Activated CD4-positive, alpha-beta T cell treated with anti-CD3 and anti-CD28 coated beads, Interleukin-2, amount 50 U/mL, for 24 hours (primary cell): ENCODE data around the gene SLC8A2.
"Not testable (repeated sequence)": the region's sequence is repeated elsewhere in the genome, so short reads cannot be mapped to it uniquely, and the experiment has no call there.

Experiments
- DNase-seq, 2 donors: peaks; one replicate each; pipeline ENCODE4 v3.0.0-alpha.2; 2020; ENCODE audit warnings: low read depth in 1 of 2, low spot score in 1 of 2

SLC8A2 gene

DNA sequence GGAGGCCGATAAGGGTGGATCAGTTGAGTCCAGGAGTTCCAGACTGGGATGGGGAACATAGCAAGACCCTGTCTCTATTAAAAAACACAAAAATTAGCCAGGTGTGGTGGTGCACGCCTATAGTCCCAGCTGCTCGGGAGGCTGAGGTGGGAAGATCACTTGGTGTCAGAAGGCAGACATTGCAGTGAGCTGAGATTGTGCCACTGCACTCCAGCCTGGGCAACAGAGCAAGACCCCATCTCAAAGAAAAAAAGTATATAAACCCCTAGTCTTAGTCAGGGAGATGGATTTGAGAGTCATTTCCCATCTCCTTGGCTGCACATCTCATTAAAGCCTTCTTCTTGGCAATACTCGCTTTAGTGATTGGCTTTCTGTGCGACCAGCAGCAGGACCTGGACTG lies 87.8 kb downstream of the SLC8A2 start:
- DNase-seq, result not testable (repeated sequence)

DNA sequence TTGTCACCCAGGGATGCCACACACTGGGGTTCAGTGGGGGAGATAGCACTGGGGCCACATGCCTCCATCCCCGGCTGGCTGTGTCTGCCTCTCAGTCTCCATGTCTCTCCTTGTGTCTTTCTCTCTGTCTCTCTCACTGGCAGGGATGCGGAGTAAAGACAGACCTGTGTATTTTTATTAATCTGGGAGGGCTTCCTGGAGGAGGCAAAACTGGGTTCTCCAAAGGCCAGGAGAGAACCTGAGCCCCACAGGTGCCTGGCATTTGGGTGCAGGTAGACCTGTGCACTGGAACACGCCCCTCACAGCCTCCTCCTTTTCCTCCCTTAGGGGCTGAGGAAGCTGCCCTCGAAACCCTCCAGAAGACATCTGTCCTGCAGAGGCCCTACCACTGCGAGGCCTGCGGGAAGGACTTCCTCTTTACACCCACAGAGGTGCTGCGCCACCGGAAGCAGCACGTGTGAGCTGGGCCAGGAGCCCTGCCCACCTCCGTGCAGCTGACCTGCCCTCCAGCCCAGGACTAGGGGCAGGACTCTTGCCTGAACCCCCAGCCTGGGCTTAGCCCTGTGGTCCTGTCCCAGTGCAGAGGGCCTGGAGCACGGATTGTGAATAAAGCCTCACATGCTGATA lies 89.9 kb downstream of the SLC8A2 start:
- DNase-seq, result no peak

DNA sequence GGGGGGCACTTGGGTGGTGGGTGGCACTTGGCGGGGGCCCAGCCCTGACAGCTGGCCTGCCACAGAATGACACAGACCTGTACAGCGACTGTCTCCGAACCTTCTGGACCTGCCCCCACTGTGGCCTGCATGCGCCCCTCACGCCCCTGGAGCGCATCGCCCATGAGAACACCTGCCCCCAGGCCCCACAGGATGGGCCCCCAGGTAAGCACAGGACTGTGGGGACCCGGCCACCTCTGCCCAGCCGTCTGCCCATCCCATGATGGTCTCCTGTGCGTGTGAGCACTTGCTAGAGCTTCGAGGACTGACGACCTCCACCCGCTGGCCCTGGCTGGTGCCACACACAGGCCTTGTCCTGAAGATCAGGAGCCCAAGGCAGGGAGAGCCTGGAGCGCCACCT lies 90.6 kb downstream of the SLC8A2 start:
- DNase-seq, result no peak

DNA sequence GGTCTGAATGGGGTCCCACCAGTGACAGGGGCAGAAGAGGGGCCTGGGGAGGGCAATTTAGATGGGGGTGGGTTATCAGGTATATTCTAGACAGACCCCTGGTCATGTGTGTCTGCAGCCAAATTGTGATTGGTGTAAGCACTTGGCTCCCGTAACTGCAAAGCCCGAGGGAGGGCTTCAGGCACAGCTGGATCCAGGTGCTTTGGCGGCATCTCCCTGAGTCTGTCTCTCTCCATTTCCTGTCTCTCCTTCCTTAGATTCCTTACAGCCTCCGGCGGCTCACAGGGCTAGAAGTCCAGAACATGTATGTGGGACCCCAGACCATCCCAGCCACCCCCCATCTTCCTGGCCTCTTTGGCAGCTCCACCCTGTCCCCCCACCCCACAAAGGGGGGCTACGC lies 91.1 kb downstream of the SLC8A2 start:
- no peak for DNase-seq

DNA sequence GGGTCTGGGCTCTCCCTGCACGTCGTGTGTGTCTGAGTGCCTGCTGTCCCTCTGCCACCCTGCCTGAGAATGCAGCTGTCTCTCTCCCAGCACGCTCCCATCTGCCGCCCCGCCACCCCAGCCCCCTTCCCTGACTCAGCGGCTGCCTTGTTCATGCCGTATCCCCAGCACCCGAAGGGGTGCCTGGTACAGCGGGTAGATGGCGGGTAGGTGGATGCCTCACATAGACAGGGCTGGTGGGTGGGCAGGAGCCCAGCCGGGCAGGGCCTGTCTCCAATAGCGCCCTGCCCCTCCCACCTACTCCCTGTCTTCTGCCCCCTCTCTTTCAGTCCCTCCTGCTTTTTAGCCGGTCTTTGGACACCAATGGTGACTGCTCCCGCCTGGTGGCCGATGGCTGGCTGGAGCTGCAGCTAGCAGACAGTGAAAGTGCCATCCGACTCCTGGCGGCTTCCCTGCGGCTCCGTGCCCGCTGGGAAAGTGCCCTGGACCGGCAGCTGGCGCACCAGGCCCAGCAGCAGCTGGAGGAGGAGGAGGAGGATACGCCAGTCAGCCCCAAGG lies 92.2 kb downstream of the SLC8A2 start:
- no peak for DNase-seq

DNA sequence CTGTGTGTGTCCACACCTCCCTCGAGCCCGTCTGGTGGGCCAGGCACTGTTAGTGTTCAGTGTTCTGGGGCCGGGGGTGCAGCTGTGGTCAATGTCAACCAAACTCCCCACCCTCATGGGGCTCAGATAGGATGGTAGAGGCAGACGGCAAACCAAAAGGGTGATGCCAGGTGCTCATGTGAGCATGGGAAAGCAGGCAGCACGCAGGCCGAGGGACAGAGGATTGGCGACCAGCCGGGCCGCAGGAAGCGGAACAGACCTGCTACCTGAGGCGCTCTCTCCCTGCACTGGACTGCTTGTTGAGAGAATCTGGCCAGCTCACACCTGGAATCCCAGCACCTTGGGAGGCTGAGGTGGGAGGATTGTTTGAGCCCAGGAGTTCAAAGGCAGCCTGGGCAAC lies 93.4 kb downstream of the SLC8A2 start:
- no peak for DNase-seq
